ENCODE results near the gene GTF3C2. TPM values are rescaled to one million over a fixed set of nuclear protein-coding genes. Genes with fewer than 3 reads are reported as not detected.
"Not testable (repeated sequence)": the region's sequence is repeated elsewhere in the genome, so short reads cannot be mapped to it uniquely, and the experiment has no call there.

GTF3C2 gene
- total RNA-seq, 1 donor from 2014 or later: 61.4 TPM

- Mint-ChIP-seq H3K4me3 (ENCODE audit: unreplicated experiment) (no peak overlapping the region), H3K4me1 (ENCODE audit: unreplicated experiment) (peaks cover 3% of the 10 kb centered on the region)
Observed at GRCh38 chr2:27304488-27305240, 51.9 kb downstream of the GTF3C2 start.

GRCh38 chr2:27303093-27304025, 53.2 kb downstream of the GTF3C2 start:
- Mint-ChIP-seq H3K9me3 (ENCODE audit: unreplicated experiment) (no peaks in the 10 kb centered on the region), H3K4me3 (ENCODE audit: unreplicated experiment) (no peak overlapping the region), H3K36me3 (ENCODE audit: low read depth, unreplicated experiment) (no peaks in the 10 kb centered on the region), H3K27me3 (ENCODE audit: unreplicated experiment) (peaks cover 15% of the 10 kb centered on the region), H3K4me1 (ENCODE audit: unreplicated experiment) (no peaks in the 10 kb centered on the region), H3K27ac (ENCODE audit: unreplicated experiment) (no peak overlapping the region)
- TF ChIP-seq CTCF (IDR thresholded peaks at IDR 0.05; ENCODE audit: unreplicated experiment): peak; percentile 89
- peak; percentile 45 for DNase-seq (ENCODE audit: low spot score)

More at GRCh38 chr2:27304488-27305240, 51.9 kb downstream of the GTF3C2 start:
- H3K9me3 Mint-ChIP-seq (ENCODE audit: unreplicated experiment): no peaks in the 10 kb centered on the region
- H3K36me3 Mint-ChIP-seq (ENCODE audit: low read depth, unreplicated experiment): peaks cover 3% of the 10 kb centered on the region
- peaks cover 20% of the 10 kb centered on the region for H3K27me3 Mint-ChIP-seq (ENCODE audit: unreplicated experiment)
- no peak for DNase-seq (ENCODE audit: low spot score)
- no peak for TF ChIP-seq CTCF (IDR thresholded peaks at IDR 0.05; ENCODE audit: unreplicated experiment)
- H3K27ac Mint-ChIP-seq (ENCODE audit: unreplicated experiment): no peak overlapping the region

DNA sequence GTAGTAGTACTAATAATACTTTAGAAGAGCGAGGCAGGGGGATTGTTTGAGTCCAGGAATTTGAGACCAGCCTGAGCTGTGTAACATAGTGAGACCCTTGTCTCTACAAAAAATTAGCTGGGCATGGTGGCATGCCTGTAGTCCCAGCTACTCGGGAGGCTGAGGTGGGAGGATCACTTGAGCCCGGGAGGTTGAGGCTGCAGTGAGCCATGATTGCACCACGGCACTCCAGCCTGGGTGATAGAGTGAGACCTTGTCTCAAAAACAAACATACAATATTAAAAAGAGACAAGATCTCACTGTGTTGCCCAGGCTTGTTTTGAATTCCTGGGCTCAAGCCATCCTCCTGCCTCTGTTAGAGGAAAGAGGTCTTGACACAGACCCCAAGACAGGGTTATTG, 56.0 kb downstream of the GTF3C2 start:
- not testable (repeated sequence) for H3K27ac Mint-ChIP-seq (ENCODE audit: unreplicated experiment); H3K9me3 Mint-ChIP-seq (ENCODE audit: unreplicated experiment); H3K4me1 Mint-ChIP-seq (ENCODE audit: unreplicated experiment); DNase-seq (ENCODE audit: low spot score); H3K4me3 Mint-ChIP-seq (ENCODE audit: unreplicated experiment); H3K36me3 Mint-ChIP-seq (ENCODE audit: low read depth, unreplicated experiment)
- peaks cover 15% of the 10 kb centered on the region for H3K27me3 Mint-ChIP-seq (ENCODE audit: unreplicated experiment)

GRCh38 chr2:27298391-27299080, 58.0 kb downstream of the GTF3C2 start:
- H3K4me3 Mint-ChIP-seq (ENCODE audit: unreplicated experiment): no peak overlapping the region
- H3K36me3 Mint-ChIP-seq (ENCODE audit: low read depth, unreplicated experiment): no peaks in the 10 kb centered on the region
- H3K9me3 Mint-ChIP-seq (ENCODE audit: unreplicated experiment): no peaks in the 10 kb centered on the region
- H3K27ac Mint-ChIP-seq (ENCODE audit: unreplicated experiment): no peak overlapping the region
- H3K27me3 Mint-ChIP-seq (ENCODE audit: unreplicated experiment): peaks cover 8% of the 10 kb centered on the region
- no peak for DNase-seq (ENCODE audit: low spot score)
- TF ChIP-seq CTCF (IDR thresholded peaks at IDR 0.05; ENCODE audit: unreplicated experiment): no peak
- H3K4me1 Mint-ChIP-seq (ENCODE audit: unreplicated experiment): no peaks in the 10 kb centered on the region

GRCh38 chr2:27297195-27297594, 59.4 kb downstream of the GTF3C2 start:
- no peaks in the 10 kb centered on the region for H3K36me3 Mint-ChIP-seq (ENCODE audit: low read depth, unreplicated experiment)
- TF ChIP-seq CTCF (IDR thresholded peaks at IDR 0.05; ENCODE audit: unreplicated experiment): no peak
- H3K4me3 Mint-ChIP-seq (ENCODE audit: unreplicated experiment): no peak overlapping the region
- H3K27me3 Mint-ChIP-seq (ENCODE audit: unreplicated experiment): peaks cover 6% of the 10 kb centered on the region
- no peaks in the 10 kb centered on the region for H3K9me3 Mint-ChIP-seq (ENCODE audit: unreplicated experiment)
- H3K4me1 Mint-ChIP-seq (ENCODE audit: unreplicated experiment): peaks cover 2% of the 10 kb centered on the region
- no peak overlapping the region for H3K27ac Mint-ChIP-seq (ENCODE audit: unreplicated experiment)
- no peak for DNase-seq (ENCODE audit: low spot score)
